HG03025 (cell line): Measurements from ENCODE around the gene SPEN.
"Not testable (repeated sequence)": the region's sequence is repeated elsewhere in the genome, so short reads cannot be mapped to it uniquely, and the experiment has no call there.

Experiments used
- ATAC-seq: cut with Tn5 transposase; IDR thresholded peaks from one replicate; pipeline ENCODE4 v1.9.1; 2021; ENCODE audit warnings: mild to moderate bottlenecking, moderate library complexity; ENCODE audit not compliant: unreplicated experiment, low FRiP score

Gene SPEN

DNA sequence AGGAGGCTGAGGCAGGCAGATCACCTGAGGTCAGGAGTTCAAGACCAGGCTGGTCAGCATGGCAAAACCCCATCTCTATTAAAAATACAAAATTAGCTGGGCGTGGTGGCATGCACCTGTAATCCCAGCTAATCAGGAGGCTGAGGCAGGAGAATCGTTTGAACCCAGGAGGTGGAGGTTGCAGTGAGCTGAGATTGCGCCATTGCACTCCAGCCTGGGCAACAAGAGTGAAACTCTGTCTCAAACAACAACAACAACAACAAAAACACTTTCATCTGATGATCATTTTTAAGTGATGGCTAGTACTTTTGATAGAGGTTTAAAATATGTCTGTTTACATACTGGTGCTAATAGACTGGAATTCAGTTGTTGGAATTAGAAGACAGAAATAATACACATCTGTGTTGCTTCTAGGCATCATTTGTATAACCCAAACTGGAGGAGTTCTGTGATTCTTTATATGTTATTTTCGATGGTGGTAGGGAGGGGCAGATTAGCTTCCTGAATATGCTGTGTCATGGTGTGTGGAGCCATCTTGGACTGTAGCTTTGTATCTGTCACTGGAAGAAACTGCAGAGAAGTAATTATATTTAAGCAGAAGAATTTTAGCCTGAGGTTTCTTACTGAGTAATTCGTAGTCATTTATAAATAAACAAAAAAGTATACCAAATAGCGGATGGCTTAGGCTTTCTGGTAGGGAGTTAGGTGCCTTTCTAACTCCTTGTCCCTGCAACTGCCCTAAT, 45.5 kb downstream of the SPEN start:
- ATAC-seq = not testable (repeated sequence)

DNA sequence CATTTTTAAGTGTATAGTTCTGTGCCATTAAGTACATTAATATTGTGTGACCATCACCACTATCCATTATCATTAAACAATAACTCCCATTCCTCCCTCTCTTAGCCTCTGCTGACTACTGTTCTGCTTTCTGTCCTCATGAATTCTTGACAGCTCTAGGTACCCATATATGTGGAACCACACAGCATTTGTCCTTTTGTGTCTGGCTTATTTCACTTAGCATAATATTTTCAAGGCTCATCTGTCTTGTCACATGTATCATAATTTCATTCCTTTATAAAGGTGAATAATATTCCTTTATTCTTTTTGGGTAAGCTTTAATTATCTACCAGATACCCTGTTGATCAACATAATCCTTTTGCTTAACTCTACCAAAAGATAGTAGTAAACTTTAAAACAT, 47.7 kb downstream of the SPEN start:
- no peak for ATAC-seq

DNA sequence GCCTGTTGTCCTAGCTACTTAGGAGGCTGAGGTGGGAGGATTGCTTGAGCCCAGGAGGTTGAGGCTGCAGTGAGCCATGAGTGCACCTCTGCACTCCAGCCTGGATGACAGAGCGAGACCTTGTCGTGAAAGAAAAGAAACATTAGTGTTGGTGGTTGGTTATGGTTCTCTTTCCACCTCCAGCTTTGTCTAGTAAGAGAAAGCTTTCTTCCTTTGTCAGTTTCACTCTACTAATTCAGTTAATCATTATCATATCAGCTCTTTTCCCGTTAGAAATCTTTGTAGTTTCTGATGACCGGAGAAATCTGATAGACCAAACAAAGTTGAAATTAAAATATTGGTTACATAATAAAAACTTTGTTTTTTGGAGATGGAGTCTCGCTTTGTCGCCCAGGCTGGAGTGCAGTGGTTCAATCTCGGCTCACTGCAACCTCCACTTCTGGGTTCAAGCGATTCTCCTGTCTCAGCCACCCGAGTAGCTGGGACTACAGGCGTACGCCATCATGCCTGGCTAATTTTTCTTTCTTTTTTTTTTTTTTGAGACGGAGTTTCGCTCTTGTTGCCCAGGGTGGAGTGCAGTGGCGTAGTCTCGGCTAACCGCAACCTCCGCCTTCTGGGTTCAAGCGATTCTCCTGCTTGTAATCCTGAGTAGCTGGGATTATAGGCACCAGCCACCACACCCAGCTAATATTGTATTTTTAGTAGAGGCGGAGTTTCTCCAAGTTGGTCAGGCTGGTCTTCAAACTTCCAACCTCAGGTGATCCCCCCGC, 49.5 kb downstream of the SPEN start:
- not testable (repeated sequence) for ATAC-seq

DNA sequence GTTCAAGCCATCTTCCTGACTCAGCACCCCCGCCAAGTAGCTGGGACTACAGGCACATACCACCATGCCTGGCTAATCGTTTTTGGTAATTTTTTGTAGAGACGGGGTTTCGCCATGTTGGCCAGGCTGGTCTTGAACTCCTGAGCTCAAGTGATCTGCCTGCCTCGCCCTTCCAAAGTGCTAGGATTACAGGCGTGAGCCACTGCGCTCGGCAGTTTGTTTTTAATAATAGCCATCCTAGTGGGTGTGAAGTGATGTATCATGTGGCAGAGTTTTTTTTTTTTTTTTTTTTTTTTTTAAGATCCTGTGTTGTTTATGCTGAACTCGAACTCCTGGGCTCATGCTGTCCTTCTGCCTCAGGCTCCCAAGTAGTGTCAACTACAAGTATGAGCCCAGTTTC, 51.8 kb downstream of the SPEN start:
- no peak for ATAC-seq

DNA sequence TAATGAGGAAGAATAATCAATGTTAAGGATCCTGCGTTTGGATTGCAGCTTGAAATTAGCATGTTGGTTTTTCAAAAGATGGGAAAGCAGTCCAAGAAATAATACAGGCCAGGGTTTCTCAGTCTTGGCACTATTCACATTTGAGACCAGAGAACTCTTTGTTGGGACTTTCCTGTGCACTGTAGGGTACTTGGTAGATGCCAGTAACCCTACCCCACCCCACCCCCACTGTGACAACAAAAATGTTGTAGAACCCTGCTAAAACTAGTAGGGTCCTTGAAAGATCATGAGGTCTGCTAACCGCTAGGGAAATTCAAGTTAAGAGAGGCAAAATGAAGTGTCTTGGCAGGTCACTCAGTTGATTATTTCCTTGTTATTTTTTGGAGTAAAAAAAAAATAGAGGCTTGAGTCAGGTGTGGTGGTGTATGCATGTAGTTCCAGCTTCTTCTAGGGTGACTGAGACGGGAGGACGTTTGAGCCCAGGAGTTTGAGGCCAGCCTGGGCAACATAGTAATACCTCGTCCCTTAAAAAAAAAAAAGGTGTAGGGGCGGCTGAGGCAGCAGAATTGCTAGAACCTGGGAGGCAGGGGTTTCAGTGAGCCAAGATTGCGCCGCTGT, 53.3 kb downstream of the SPEN start:
- no peak for ATAC-seq

DNA sequence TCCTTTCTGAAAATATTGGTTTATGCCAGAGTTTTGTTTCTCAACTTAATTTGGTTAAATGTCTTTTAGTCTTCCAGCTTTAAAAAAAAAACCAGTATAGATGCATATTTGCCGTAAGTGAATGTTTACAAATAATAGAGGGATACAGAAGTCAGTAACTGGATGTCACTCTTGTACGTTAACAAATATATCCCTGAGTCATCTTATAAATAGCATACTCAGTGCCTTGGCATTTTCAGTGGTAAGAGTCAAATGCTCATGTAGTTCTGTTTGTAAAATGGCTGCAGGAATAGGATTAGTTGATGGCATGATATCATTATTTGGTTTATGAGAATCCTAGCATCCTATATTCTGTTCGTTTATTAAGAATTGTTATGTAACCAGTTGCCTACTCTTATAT, 55.4 kb downstream of the SPEN start:
- no peak for ATAC-seq

DNA sequence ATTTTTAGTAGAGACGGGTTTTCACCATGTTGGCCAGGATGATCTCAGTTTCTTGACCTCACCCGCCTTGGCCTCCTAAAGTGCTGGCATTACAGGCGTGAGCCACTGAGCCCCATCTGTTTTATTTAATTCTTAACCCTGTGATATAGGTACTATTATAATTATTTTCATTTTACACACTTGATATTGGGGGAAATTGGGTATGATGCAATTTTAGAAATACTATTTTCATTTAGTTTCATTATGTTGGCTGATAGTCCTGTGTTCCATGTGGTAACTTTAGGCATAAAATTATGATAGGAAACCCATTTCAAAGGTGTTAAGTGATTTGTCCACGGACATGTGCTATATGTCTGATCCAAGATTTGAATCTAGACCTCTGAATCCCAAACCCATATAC, 61.1 kb downstream of the SPEN start:
- no peak for ATAC-seq

DNA sequence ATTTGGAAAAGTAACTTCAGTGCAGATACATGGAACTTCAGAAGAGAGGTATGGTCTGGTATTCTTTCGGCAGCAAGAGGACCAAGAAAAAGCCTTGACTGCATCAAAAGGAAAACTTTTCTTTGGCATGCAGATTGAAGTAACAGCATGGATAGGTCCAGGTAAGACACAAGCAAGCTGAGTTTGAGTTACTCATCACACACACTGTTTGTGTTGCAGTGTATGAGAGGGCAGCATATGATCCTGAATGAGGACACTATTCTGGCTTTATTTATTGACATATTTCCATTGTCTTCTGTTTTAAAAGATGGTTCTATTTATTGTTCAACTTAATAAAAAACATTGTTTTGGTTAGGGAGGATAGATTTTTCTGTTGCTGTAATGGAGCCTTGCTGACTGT, 63.6 kb downstream of the SPEN start:
- no peak for ATAC-seq

DNA sequence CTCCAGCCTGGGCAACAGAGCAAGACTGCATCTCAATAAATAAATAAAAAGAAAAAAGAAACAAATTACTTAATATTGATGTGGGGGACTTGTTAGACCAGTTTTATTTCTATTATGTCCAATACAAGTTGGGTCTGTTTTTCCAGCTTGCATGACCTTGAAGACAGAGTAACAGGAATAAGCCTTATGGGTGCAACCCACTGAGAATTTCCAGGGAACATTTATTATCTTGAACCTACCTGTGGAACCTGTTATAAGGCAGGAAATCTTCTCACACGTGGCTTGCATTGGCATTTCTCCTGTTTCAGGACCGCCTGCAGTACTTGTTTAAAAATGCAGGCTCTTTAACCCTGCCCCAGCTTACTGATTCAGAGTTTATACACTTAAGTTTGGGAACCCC, 64.4 kb downstream of the SPEN start:
- no peak for ATAC-seq

DNA sequence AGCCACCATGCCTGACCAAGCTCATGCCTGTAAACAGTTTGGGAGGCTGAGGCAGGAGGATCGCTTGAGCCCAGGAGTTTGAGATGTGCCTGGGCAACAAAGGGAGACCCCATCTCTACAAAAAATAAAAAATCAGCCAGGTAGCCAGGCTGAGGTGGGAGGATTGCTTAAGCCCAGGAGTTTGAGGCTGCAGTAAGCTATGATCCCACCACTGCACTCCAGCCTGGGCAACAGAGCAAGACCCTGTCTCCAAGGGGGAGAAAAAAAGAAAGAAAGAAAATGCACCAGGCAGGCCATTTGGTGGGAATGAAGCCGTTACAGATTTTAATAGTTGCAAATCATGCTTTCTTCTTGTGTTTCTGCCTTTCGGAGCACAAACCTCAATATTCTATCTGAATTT, 66.1 kb downstream of the SPEN start:
- ATAC-seq = not testable (repeated sequence)

DNA sequence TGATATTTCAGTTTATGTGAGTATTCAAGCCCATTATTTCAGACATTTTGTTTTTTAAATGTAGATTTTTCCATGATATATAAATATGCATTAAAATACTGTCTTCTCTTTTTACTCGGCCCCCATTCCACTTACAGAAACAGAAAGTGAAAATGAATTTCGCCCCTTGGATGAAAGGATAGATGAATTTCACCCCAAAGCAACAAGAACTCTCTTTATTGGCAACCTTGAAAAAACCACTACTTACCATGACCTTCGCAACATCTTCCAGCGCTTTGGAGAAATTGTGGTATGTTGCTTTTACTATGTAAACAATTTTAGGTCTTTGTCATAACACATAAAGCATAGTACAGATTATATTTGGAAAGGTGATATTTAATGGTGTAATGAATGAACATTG, 68.5 kb downstream of the SPEN start:
- no peak for ATAC-seq

DNA sequence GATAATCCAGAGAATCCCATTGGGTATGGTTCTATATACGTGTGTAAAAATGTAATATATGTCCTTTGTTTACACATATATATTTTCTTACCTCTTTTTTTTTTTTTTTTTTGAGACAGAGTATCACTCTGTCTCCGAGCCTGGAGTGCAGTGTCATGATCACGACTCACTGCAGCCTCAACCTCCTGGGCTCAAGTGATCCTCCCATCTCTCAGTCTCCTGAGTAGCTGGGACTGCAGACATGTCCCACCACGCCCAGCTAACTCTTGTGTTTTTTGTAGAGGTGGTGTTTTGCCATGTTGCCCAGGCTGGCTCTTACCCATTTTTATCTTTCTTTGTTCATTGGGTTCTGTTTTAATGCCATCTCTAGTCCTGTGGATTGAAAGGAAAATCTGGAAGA, 68.9 kb downstream of the SPEN start:
- ATAC-seq = no peak

DNA sequence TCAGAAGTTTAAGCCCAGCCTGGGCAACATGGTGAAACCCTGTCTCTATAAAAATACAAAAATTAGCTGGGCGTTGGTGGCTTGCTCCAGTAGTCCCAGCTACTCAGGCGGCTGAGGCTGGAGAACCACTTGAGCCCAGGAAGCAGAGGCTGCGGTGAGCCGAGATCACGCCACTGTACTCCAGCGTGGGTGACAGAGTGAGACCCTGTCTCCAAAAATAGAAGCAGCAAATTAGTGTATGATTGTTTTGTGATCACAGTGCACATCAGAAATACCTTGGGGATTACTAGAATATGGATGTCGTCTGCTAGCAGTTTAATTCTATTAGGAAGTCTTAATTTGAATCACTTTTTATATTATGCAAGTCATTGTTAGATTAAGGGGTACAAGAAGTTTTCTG, 69.4 kb downstream of the SPEN start:
- ATAC-seq = no peak

DNA sequence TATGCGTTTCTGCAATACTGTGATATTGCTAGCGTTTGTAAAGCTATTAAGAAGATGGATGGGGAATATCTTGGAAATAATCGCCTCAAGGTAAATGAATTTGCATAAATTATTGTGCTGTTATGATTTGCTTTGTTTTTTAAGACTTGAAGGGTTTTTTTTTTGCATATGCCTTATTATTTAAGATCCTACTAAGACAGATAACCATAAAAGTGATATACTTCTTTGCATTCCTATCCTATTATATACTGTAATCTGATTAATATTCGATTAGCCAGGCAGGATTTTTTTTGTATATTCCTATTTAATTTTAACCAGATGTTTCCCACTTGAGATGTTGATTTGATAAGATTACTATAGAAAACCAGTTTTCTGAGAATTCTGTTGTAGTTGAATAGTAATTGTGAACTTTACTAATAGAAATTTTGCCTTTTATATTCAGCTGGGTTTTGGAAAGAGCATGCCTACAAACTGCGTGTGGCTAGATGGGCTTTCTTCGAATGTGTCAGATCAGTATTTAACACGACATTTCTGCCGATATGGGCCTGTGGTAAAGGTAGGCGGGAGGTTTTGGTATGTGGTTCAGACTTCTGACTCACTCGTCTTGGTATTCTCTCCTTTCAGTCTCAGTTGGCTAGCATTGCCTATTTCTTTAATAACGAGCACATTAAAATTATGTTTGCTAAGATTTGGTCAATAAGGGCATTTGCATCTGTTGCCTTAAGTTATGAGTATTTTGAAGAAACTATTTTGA, 71.6 kb downstream of the SPEN start:
- no peak for ATAC-seq

DNA sequence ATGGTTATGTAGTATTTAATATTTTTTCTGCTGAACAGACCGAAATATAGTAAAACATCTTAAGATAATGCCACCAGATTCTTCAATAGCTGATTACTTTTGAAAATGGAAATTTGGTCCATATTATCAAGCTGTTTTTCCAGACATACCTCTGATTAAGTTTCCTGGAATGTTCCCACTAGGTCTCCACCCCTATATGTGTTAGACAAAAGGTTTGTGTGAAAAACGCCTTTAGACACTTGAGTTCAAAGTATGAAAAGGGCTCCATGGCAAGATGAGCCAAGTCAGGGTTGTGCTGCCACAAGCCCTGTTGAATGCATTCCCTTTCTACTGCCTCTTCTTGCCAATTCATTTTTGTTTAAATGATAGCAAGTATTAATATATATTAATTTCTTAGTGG, 75.7 kb downstream of the SPEN start:
- no peak for ATAC-seq

DNA sequence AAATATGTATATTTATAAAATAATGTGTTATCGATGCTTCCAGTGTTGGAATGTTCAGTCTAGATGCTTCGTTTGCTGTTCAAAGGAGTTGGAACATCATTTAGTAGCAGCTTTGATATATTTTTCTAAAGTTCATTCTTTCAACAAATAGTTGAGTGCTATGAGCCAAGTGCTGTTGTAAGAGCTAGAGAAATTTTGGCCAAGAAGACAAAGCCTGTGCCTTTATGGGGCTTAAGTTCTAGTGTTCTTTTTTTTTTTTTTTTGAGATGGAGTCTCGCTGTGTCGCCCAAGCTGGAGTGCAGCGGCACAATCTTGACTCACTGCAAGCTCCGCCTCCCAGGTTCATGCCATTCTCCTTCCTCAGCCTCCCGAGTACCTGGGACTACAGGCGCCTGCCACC, 78.9 kb downstream of the SPEN start:
- ATAC-seq = not testable (repeated sequence)

DNA sequence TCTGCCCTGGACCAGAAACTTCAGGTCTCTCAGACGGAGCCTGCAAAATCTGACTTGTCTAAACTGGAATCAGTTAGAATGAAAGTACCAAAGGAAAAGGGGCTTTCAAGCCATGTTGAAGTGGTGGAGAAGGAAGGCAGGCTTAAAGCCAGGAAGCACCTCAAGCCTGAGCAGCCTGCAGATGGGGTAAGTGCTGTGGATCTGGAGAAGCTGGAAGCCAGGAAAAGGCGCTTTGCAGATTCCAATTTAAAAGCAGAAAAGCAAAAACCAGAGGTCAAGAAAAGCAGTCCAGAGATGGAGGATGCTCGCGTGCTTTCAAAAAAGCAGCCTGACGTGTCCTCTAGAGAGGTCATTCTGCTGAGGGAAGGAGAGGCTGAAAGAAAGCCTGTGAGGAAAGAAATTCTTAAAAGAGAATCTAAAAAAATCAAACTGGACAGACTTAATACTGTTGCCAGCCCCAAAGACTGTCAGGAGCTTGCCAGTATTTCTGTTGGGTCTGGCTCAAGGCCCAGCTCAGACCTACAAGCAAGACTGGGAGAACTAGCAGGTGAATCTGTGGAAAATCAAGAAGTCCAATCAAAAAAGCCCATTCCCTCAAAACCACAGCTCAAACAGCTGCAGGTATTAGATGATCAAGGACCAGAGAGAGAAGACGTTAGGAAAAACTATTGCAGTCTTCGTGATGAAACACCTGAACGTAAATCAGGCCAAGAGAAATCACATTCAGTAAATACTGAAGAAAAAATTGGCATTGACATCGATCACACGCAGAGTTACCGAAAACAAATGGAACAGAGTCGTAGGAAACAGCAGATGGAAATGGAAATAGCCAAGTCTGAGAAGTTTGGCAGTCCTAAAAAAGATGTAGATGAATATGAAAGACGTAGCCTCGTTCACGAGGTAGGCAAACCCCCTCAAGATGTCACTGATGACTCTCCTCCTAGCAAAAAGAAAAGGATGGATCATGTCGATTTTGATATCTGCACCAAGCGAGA, 81.8 kb downstream of the SPEN start:
- no peak for ATAC-seq

DNA sequence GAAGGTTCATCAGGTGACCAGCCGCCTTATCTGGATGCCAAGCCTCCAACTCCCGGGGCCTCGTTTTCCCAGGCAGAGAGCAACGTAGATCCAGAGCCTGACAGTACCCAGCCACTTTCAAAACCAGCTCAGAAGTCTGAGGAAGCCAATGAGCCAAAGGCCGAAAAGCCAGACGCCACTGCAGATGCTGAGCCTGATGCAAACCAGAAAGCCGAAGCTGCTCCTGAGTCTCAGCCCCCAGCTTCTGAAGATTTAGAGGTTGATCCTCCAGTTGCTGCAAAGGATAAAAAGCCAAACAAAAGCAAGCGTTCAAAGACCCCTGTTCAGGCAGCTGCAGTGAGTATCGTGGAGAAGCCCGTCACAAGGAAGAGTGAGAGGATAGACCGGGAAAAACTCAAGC, 83.9 kb downstream of the SPEN start:
- no peak for ATAC-seq

DNA sequence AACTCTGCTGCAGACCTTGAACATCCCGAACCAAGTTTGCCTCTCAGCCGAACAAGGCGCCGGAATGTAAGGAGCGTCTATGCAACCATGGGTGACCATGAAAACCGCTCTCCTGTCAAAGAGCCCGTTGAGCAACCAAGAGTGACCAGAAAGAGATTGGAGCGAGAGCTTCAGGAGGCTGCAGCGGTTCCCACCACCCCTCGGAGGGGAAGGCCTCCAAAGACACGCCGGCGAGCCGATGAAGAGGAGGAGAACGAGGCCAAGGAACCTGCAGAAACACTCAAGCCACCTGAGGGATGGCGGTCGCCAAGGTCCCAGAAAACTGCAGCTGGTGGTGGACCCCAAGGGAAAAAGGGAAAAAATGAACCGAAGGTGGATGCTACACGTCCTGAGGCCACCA, 84.4 kb downstream of the SPEN start:
- no peak for ATAC-seq

DNA sequence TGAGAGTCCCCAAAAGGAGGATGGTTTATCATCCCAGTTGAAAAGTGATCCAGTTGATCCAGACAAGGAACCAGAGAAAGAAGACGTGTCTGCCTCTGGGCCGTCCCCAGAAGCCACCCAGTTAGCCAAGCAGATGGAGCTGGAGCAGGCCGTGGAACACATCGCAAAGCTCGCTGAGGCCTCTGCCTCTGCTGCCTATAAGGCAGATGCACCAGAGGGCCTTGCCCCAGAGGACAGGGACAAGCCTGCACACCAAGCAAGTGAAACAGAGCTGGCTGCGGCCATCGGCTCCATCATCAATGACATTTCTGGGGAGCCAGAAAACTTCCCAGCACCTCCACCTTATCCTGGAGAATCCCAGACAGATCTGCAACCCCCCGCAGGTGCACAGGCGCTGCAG, 85.1 kb downstream of the SPEN start:
- ATAC-seq = no peak
